K562 (cell line): ENCODE results near the gene LINGO4. TPM values are rescaled to one million over a fixed set of nuclear protein-coding genes. Genes with fewer than 3 reads are reported as not detected.

Experiments
- CHD2 ChIP-seq: IDR thresholded peaks from 2 replicates; pipeline ENCODE4 v1.6.1; 2011; ENCODE audit warnings: low read depth, low read length
- GABPB2 ChIP-seq: fragments of 250-450 bp; sonication (Bioruptor Pico); conservative IDR thresholded peaks from 2 replicates; pipeline ENCODE4 v1.5.1; 2021; ENCODE audit warnings: mild to moderate bottlenecking
- HDAC1 ChIP-seq, 2 experiments: fragments of 450-650 bp; IDR thresholded peaks; 2 replicates each; pipeline ENCODE4 v1.6.1; 2016 to 2017; ENCODE audit warnings: inconsistent platforms in 1 of 2, mild to moderate bottlenecking in 1 of 2, moderate library complexity in 1 of 2
- HMG20A ChIP-seq: fragments of 450-650 bp; formaldehyde crosslinking; conservative IDR thresholded peaks from 2 replicates; pipeline ENCODE4 v1.4.0; 2020; ENCODE audit warnings: mild to moderate bottlenecking, mixed read lengths
- HMG20B ChIP-seq: fragments of 250-450 bp; sonication (Bioruptor Pico); IDR thresholded peaks from 2 replicates; pipeline ENCODE4 v1.5.0; 2021; ENCODE audit warnings: mild to moderate bottlenecking
- MAZ ChIP-seq, 2 experiments: fragments of 450-650 bp in 1 of 2; sonication (generic) in 1 of 2; formaldehyde crosslinking; IDR thresholded peaks in 1 of 2; conservative IDR thresholded peaks in 1 of 2; 2 replicates each; pipeline versions ENCODE4 v1.4.0 to v1.5.0; 2020; ENCODE audit warnings: mild to moderate bottlenecking in 1 of 2, missing genetic modification reagents in 1 of 2
- RBM15 ChIP-seq: fragments of 200-400 bp; formaldehyde crosslinking; IDR thresholded peaks from 2 replicates; pipeline ENCODE4 v1.6.1; 2018; ENCODE audit warnings: mild to moderate bottlenecking, low read length, moderate library complexity; ENCODE audit not compliant: insufficient read depth
- ZNF24 ChIP-seq: fragments of 450-650 bp; IDR thresholded peaks from 2 replicates; pipeline ENCODE4 v1.6.1; 2016
- ZNF444 ChIP-seq: fragments of 250-450 bp; sonication (Bioruptor Pico); IDR thresholded peaks from 2 replicates; pipeline ENCODE4 v1.4.0; 2020; ENCODE audit warnings: mild to moderate bottlenecking, moderate library complexity
- ZNF512 ChIP-seq: IDR thresholded peaks from 2 replicates; pipeline ENCODE4 v1.6.1; 2016; ENCODE audit warnings: missing genetic modification characterization, missing compliant biosample characterization
- polyA plus RNA-seq, 8 experiments: library from polyadenylated mRNA; depleted of rRNA in 4 of 8; stranded (reverse) in 5 of 8; unstranded in 3 of 8; fragments of >200 nt; fragmentation: Nextera tagmentation in 2 of 8; fragmentation: Illumina TruSeq in 1 of 8; extraction: Ambion mirVana in 2 of 8; extraction: Trizol in 1 of 8; gene quantifications; 2 replicates each; pipeline versions ENCODE4 v1.2.1 to v1.2.3, GENCODE V29; 2011 to 2014; ENCODE audit warnings: inconsistent platforms in 1 of 8, missing spikeins in 1 of 8
- total RNA-seq, 7 experiments: library from RNA; depleted of rRNA in 6 of 7; stranded (reverse); fragments of >200 nt in 6 of 7; fragmentation: Illumina TruSeq in 2 of 7; extraction: Trizol in 2 of 7; gene quantifications; 2 replicates each; pipeline versions ENCODE4 v1.2.1 to v1.2.3, GENCODE V29; 2011 to 2021; ENCODE audit warnings: low replicate concordance in 1 of 7
- TF ChIP-seq, protein P1 (sequence below), 2 experiments: IDR thresholded peaks; 2 replicates each; pipeline ENCODE4 v1.6.1; 2011; ENCODE audit warnings: borderline replicate concordance in 1 of 2, control low read depth in 1 of 2, low read depth in 1 of 2, low read length in 1 of 2, mild to moderate bottlenecking in 1 of 2, mixed read lengths in 1 of 2, moderate library complexity in 1 of 2; ENCODE audit not compliant: insufficient read depth in 1 of 2, insufficient read length in 1 of 2, poor library complexity in 1 of 2, severe bottlenecking in 1 of 2; ENCODE audit errors: extremely low read depth in 1 of 2
- TF ChIP-seq, protein P2 (sequence below): fragments of 450-650 bp; IDR thresholded peaks from 2 replicates; pipeline ENCODE4 v1.6.1; 2016; ENCODE audit warnings: antibody characterized with exemption

LINGO4 gene
- total and polyA plus RNA-seq, 9 of the 15 experiments (the other 6 are each of a cell fraction or from before 2014, with no cell fraction given) = not detected

GRCh38 chr1:151790940-151791651 is 14.1 kb downstream of the LINGO4 start (continued):
- TF ChIP-seq, protein P1, sequence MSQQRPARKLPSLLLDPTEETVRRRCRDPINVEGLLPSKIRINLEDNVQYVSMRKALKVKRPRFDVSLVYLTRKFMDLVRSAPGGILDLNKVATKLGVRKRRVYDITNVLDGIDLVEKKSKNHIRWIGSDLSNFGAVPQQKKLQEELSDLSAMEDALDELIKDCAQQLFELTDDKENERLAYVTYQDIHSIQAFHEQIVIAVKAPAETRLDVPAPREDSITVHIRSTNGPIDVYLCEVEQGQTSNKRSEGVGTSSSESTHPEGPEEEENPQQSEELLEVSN (IDR thresholded peaks at IDR 0.05; ENCODE audit: borderline replicate concordance in 1 of 2, extremely low read depth in 1 of 2, insufficient read depth in 1 of 2, insufficient read length in 1 of 2, low read depth in 1 of 2, low read length in 1 of 2, poor library complexity in 1 of 2, severe bottlenecking in 1 of 2) = no peak
- TF ChIP-seq HMG20A (CRISPR knock-in tag) (no peak), CHD2 (peak; percentile 92), RBM15 (no peak), ZNF512 (no peak), MAZ (CRISPR knock-in tag; conservative IDR thresholded peaks at IDR 0.05 in 1 of 2, IDR thresholded peaks at IDR 0.05 in 1 of 2) (peak in 1 of 2 experiments; percentile 56; a peak in 2 of 4 replicates), GABPB2 (CRISPR knock-in tag) (no peak), HMG20B (CRISPR knock-in tag) (no peak), ZNF444 (CRISPR knock-in tag) (no peak), HDAC1 (IDR thresholded peaks at IDR 0.05) (0 out of 4 replicates have a peak, but pooled peaks of 1 of the 2 experiments have one; percentile 52), ZNF24 (no peak)
- TF ChIP-seq, protein P2, sequence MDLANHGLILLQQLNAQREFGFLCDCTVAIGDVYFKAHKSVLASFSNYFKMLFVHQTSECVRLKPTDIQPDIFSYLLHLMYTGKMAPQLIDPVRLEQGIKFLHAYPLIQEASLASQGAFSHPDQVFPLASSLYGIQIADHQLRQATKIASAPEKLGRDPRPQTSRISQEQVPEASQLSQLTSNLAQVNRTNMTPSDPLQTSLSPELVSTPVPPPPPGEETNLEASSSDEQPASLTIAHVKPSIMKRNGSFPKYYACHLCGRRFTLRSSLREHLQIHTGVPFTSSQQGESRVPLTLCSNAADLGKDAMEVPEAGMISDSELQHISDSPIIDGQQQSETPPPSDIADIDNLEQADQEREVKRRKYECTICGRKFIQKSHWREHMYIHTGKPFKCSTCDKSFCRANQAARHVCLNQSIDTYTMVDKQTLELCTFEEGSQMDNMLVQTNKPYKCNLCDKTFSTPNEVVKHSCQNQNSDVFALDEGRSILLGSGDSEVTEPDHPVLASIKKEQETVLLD = no peak
